Large intestine (tissue), 3 donors: ENCODE data around the gene THSD4. TPM values are rescaled to one million over a fixed set of nuclear protein-coding genes. Genes with fewer than 3 reads are reported as not detected.

Experiments used
- DNase-seq, 2 donors: peaks; one replicate each; pipeline versions ENCODE4 v3.0.0 to v3.0.0-alpha.2; 2013
- H3K27ac ChIP-seq: one replicate; pipeline ENCODE4 v1.5.1; 2013; ENCODE audit warnings: low read length
- H3K27me3 ChIP-seq: 2 replicates; pipeline ENCODE4 v1.6.1; 2013; ENCODE audit warnings: low read length; ENCODE audit not compliant: control insufficient read depth, insufficient read depth
- H3K36me3 ChIP-seq: 2 replicates; pipeline ENCODE4 v1.6.1; 2013; ENCODE audit warnings: low read length; ENCODE audit not compliant: control insufficient read depth, insufficient read depth
- H3K4me1 ChIP-seq: one replicate; pipeline ENCODE4 v1.6.1; 2013; ENCODE audit warnings: low read length; ENCODE audit not compliant: control insufficient read depth, insufficient read depth
- H3K4me3 ChIP-seq: one replicate; pipeline ENCODE4 v1.5.1; 2013; ENCODE audit warnings: low read length
- H3K9me3 ChIP-seq: one replicate; pipeline ENCODE4 v1.6.1; 2013; ENCODE audit warnings: mild to moderate bottlenecking, low read depth, low read length, moderate library complexity; ENCODE audit not compliant: control insufficient read depth
- WGBS: methylation state at CpG from one replicate; pipeline ENCODE4 v1.1.5; 2013; ENCODE audit warnings: low lambda C conversion rate; ENCODE audit not compliant: insufficient coverage; 5-methylcytosine and 5-hydroxymethylcytosine counted together
- polyA plus RNA-seq: library from polyadenylated mRNA; unstranded; fragments of 120-200 nt; gene quantifications from one replicate; pipeline ENCODE4 v1.2.1, GENCODE V29; 2013

Gene THSD4
- polyA plus RNA-seq, 1 donor: 17.5 TPM

DNA sequence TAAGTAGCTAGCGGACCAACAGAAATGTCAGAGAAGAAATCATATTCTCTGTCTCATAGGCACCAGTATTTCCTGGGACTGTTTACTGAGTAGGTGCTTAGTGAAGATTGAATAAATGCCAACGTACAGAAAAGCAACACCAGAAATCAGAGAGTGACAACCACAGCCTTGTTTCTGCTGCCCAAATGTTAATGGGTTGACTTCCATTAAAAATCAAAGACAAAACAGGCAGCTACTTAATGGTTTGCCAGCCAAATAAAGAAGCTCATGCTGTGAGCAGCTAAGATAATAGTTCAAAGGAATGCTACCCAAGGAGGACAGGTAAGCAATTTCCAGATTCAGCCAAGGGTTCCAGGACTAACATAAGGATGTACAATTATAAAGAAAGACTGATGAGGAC is 270.7 kb downstream of the THSD4 start:
- H3K4me3 ChIP-seq: no peak overlapping the region
- H3K27ac ChIP-seq: no peak overlapping the region
- no peaks in the 10 kb centered on the region for H3K36me3 ChIP-seq
- no CpG with 5 or more reads among the region's 2 CpGs for WGBS
- no peak for DNase-seq
- H3K27me3 ChIP-seq: no peaks in the 10 kb centered on the region
- no peaks in the 10 kb centered on the region for H3K9me3 ChIP-seq
- peaks cover 2% of the 10 kb centered on the region for H3K4me1 ChIP-seq

DNA sequence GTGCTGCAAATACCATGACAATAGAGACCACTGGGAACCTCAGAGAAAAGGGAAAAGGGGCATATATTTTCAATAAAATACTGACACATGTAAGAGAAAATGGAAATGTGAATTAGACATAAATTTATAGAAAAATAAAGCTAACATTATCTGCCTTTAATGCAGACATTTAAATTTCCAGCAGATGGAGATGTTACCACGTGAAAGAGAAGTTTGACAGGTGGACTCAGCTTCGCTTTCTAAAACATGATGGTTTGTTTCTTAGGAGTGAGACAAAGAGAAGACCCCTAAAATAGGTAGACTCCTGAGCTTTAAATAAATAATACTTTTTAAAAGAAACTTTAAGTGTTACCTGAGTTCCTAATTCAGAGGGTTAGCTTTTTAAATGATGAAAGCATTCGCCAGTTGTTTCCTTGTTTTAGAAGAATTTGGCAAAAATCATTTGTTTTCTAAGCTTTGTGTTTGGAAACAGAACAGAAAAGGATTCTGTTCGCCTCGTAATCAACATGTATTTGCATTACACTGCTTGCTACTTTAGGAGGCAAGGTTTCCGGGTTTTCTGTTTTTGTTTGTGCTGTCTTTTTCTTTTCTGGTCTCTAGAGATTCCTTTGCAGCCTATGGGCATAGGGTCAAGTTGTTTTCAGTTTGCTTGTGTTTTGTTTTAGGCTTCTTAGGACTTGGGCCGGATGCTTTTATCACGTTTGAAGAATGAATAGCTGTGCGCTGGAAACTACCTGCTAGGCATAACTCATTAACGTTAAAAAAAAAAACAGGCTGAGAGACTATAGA is 271.4 kb downstream of the THSD4 start:
- Histone ChIP-seq H3K27ac (no peak overlapping the region), H3K36me3 (no peaks in the 10 kb centered on the region), H3K4me1 (peaks cover 2% of the 10 kb centered on the region), H3K4me3 (no peak overlapping the region), H3K9me3 (no peaks in the 10 kb centered on the region), H3K27me3 (no peaks in the 10 kb centered on the region)
- DNase-seq: no peak
- whole genome bisulfite sequencing: 68% methylated on average over 5 of the region's 10 CpGs

DNA sequence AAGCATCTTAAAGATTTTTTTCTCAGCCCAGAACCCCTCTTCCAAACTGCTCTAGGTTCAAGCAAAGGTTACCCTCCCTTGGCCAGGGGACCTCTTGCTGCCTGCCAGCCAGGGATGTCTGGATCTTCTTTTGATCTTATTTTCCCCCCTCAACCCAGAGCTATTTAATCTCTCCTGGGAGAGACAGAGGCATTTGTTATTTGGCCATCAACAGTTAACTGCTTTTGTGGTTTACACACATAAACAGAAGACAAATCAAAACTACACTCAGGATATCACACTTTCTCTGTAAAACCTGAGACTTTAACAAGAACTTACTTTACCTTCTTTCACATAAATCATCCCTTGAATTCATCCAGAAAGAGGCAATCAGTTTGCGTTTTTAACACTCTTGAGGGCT is 272.5 kb downstream of the THSD4 start:
- no CpG with 5 or more reads among the region's 1 CpG for WGBS

DNA sequence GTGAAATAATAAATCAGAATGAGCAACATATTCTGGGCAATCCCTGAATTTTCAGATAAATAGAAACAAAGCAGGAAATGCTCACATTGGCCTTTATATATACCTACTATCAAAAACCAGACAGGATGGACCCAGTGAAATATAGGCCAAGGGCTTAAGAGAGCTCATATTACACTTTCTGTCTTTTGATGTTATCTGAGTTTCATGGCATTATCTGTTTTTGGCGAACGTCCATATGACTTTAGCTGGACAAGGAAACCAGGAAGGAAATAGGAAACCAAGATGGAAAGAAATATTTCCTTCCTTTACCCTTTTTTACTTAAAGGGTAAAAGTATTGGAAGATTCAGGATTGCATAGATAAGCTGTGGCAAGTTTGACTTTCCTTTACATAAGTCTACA is 274.8 kb downstream of the THSD4 start:
- Histone ChIP-seq H3K27ac (no peak overlapping the region), H3K4me3 (no peak overlapping the region), H3K9me3 (no peaks in the 10 kb centered on the region), H3K36me3 (no peaks in the 10 kb centered on the region), H3K27me3 (no peaks in the 10 kb centered on the region), H3K4me1 (peaks cover 2% of the 10 kb centered on the region)
- no peak for DNase-seq
- 61% methylated on average over 2 of the region's 2 CpGs for WGBS

More for the DNA sequence above, 272.5 kb downstream of the THSD4 start:
- no peak for DNase-seq
- H3K9me3 ChIP-seq: no peaks in the 10 kb centered on the region
- no peak overlapping the region for H3K4me3 ChIP-seq
- H3K27me3 ChIP-seq: no peaks in the 10 kb centered on the region
- H3K4me1 ChIP-seq: peaks cover 2% of the 10 kb centered on the region
- no peaks in the 10 kb centered on the region for H3K36me3 ChIP-seq
- H3K27ac ChIP-seq: no peak overlapping the region

DNA sequence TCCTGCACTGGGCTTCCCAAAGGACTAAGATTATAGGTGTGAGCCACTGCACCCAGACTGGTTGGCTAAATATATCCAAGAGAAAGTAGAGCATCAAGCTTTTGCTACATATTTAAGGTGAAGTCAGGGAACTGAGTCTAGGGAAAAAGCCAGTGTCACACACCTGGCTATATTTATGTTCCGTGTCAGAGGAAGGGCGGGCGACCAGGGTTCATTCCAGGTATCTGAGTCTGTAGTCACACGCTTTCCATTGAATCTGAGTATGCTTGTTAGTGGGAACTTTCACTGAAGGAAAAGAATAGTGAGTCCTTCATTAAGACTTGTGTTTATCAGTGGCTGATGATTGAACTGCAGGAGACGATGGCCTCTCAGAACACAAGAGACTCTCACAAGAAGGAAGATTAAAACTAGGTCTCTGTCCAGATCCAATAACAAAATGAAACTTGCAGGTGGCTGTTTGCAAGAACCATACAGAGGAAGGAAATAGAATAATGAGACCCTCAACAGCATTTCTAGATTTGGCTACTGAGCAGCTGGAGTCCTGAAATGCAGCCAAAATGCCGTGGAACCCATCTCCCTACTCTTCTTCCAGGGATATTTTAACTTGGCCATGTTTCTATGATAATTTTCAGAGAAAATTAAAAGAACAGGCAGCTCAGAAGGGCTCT is 276.3 kb downstream of the THSD4 start:
- Histone ChIP-seq H3K27ac (no peak overlapping the region), H3K36me3 (no peaks in the 10 kb centered on the region), H3K4me3 (no peak overlapping the region), H3K27me3 (no peaks in the 10 kb centered on the region), H3K9me3 (no peaks in the 10 kb centered on the region), H3K4me1 (peaks cover 2% of the 10 kb centered on the region)
- no peak for DNase-seq
- WGBS: 71% methylated on average over 1 of the region's 6 CpGs

DNA sequence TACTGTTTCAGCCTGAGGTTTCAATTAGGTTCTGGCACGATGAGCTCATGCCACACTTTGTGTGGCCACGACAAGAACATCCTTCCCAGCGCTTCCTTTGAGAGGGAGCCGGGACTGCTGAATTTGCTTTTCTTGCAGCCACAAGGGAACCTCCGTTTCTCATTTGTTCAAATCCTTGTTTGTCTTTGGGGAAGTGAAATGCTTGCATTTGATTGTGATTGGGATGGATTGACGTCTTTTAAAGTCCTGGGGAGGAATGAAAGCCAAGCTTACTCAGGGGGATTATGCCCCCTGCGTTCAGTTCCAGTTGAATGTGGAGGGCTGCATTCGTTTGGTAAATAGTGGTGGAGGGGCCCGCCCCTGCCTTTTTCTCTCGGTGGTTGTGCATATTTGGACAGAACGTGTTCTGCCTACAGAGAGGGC is 277.6 kb downstream of the THSD4 start:
- H3K27me3 ChIP-seq: no peaks in the 10 kb centered on the region
- DNase-seq: no peak
- H3K27ac ChIP-seq: no peak overlapping the region
- no peaks in the 10 kb centered on the region for H3K9me3 ChIP-seq
- H3K4me1 ChIP-seq: no peaks in the 10 kb centered on the region
- H3K36me3 ChIP-seq: no peaks in the 10 kb centered on the region
- no peak overlapping the region for H3K4me3 ChIP-seq
- no CpG with 5 or more reads among the region's 11 CpGs for WGBS

DNA sequence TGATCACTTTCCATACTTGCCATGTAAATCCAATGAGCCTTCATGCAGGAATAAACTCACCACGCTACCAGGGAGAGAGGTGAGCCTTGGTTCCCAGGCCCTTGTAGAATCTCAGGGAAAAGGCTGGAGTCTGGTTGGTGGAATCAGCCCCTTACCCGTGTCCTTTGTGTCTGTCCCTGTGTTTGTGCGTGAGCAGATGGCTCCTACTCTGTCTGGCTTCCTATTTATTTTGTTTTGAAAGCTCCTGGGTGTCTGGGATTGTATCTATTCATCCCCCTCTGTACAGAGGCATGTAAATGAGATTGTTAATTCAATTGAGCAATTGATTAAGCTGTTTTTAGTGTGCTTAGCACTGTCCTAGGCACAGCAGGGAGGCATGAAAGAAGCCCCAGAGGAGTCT is 278.1 kb downstream of the THSD4 start:
- WGBS: no CpG with 5 or more reads among the region's 3 CpGs
- H3K9me3 ChIP-seq: no peaks in the 10 kb centered on the region
- no peaks in the 10 kb centered on the region for H3K27me3 ChIP-seq
- DNase-seq: no peak
- H3K27ac ChIP-seq: no peak overlapping the region
- no peaks in the 10 kb centered on the region for H3K36me3 ChIP-seq
- no peak overlapping the region for H3K4me3 ChIP-seq
- H3K4me1 ChIP-seq: no peaks in the 10 kb centered on the region

DNA sequence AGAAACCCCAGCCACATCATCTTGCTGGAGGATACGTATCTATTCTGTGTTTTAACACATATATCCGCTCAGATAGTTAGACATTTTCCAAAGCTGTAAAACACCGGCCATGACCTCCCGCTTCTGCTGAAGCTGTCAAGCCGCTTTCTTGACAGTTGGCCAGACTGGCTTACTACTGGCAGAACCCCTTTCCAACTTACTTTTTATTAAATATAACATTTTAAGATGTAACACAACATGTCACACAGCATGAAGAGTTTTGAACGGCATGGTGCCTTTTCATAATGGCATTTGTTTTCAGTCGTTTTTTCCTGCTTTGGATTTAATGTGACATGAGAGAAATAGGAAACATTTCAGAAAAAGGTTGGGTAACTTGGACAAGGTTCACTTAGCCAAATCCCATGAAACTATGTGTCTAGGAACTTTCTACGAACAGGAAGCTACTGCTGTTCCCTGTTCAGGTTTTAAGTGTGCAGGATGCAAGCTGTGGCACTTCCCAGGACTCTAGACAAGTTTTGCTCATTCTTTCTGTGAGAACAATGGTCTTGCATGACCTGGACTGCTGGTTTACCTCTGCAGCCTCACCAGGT is 281.4 kb downstream of the THSD4 start:
- Histone ChIP-seq H3K27ac (no peak overlapping the region), H3K9me3 (no peaks in the 10 kb centered on the region), H3K4me3 (no peak overlapping the region), H3K4me1 (no peaks in the 10 kb centered on the region), H3K27me3 (no peaks in the 10 kb centered on the region), H3K36me3 (no peaks in the 10 kb centered on the region)
- no peak for DNase-seq
- 86% methylated on average over 1 of the region's 8 CpGs for WGBS

DNA sequence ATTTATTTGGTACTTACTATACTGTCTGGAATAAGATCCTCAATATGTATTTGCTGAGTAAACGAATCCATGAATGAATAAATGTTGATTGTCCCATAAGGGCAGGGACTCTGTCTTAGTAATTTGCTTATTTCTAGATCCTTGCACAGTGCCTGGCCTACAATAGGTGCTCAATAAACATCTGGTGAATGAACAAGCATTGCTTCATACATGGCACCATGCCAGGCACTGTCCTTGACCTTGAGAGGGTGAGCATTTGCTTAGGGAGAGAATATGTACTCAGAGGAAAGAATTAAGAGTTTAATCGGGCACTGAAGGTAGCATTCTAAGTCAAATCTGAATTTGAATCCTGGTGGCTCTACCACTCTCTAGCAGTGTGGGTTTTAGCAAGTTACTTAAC is 282.1 kb downstream of the THSD4 start:
- no peaks in the 10 kb centered on the region for H3K4me1 ChIP-seq
- no peak overlapping the region for H3K4me3 ChIP-seq
- DNase-seq: no peak
- no peaks in the 10 kb centered on the region for H3K36me3 ChIP-seq
- H3K27me3 ChIP-seq: no peaks in the 10 kb centered on the region
- WGBS: 80% methylated on average over 1 of the region's 2 CpGs
- H3K27ac ChIP-seq: no peak overlapping the region
- H3K9me3 ChIP-seq: no peaks in the 10 kb centered on the region

DNA sequence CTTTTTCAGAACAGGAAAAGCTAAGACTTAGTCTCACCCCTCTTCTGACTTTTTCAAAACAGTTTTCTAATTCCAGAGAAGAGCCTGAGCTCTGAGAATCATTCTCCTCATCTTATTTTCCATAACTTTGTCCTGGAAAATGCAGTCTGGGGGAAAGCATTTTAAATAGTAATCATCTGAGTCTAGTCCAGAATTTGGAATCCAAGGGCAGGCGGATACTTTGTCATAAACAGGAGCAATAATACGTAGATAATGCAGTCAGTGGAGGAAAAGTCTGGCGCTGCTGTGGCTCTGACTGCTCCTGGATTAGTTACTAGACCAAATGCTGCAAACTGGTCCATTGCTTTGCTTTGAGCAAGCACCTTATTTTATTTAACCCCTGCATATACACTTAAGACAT is 285.0 kb downstream of the THSD4 start:
- no CpG with 5 or more reads among the region's 3 CpGs for WGBS
- Histone ChIP-seq H3K9me3 (no peaks in the 10 kb centered on the region), H3K36me3 (no peaks in the 10 kb centered on the region), H3K27ac (peak overlapping the region; percentile 2), H3K27me3 (no peaks in the 10 kb centered on the region), H3K4me1 (no peaks in the 10 kb centered on the region), H3K4me3 (no peak overlapping the region)
- DNase-seq: no peak
